Gastroesophageal sphincter (tissue), 3 donors: Measurements from ENCODE around the gene CACNA1A.

Experiments used
- POLR2A ChIP-seq, 2 donors: fragments of 450-650 bp; IDR thresholded peaks; one replicate each; pipeline ENCODE4 v1.6.1; 2017; ENCODE audit warnings: antibody characterized with exemption in 2 of 2, mild to moderate bottlenecking in 2 of 2, moderate library complexity in 1 of 2
- POLR2AphosphoS5 ChIP-seq: sonication (generic); formaldehyde crosslinking; IDR thresholded peaks from one replicate; pipeline ENCODE4 v1.6.1; 2017; ENCODE audit warnings: antibody characterized with exemption
- TF ChIP-seq, protein P1 (sequence below), 4 experiments: fragments of 200-600 bp in 2 of 4; fragments of 450-650 bp in 2 of 4; sonication (generic) in 1 of 4; IDR thresholded peaks; one replicate each; pipeline ENCODE4 v1.5.1; 2017 to 2019; ENCODE audit warnings: antibody characterized with exemption in 4 of 4, mild to moderate bottlenecking in 2 of 4, moderate library complexity in 2 of 4

DNA sequence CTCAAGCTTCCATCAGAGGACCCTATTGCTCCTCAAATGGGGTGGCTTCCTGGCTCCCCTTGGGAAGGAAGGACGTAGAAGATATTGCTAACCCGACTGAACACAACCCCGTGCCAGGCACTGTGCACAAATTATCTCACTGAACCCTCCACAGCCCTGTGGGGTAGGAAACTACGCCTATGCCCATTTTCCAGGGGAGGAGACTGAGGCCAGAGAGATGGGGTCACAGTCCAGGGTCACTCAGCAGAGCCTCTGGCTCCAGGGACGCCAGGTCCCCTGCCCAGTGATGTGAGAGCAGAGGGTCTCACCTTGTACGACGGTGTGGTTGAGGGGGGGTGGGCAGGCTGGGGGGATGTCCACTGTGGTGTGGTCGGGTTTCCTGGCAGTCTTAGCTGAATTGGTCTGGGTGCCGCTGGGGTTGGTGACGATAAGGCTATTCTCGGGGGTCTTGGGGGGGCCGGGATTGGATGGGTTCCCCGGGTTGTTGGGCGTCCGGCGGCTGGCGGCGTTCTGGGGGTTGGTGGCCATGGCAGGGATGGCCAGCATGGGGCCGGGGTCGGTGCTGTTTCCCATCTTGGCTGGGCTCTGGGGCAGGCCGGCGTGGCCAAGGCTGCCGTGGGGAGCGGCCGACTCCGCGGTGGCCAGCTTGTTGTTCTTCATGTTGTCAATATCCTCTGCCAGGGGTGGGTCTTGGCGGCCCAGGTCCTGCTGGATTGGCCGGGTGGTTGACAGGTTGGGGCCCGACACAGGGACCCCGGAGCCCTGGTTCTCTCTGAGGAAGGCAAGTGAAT, 219.9 kb downstream of the CACNA1A start:
- TF ChIP-seq POLR2A (IDR thresholded peaks at IDR 0.05) (no peak), POLR2AphosphoS5 (no peak)
- TF ChIP-seq, protein P1, sequence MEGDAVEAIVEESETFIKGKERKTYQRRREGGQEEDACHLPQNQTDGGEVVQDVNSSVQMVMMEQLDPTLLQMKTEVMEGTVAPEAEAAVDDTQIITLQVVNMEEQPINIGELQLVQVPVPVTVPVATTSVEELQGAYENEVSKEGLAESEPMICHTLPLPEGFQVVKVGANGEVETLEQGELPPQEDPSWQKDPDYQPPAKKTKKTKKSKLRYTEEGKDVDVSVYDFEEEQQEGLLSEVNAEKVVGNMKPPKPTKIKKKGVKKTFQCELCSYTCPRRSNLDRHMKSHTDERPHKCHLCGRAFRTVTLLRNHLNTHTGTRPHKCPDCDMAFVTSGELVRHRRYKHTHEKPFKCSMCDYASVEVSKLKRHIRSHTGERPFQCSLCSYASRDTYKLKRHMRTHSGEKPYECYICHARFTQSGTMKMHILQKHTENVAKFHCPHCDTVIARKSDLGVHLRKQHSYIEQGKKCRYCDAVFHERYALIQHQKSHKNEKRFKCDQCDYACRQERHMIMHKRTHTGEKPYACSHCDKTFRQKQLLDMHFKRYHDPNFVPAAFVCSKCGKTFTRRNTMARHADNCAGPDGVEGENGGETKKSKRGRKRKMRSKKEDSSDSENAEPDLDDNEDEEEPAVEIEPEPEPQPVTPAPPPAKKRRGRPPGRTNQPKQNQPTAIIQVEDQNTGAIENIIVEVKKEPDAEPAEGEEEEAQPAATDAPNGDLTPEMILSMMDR (IDR thresholded peaks at IDR 0.05) = no peak
